IgD-negative memory B cell (primary cell): ENCODE measurements around the gene TMEM63A. TPM values are rescaled to one million over a fixed set of nuclear protein-coding genes. Genes with fewer than 3 reads are reported as not detected.

ENCODE experiments used
- H3K27ac Mint-ChIP-seq, 3 donors: one replicate each; pipeline ENCODE4 v1.8.0; 2020 to 2022; ENCODE audit warnings: mild to moderate bottlenecking in 3 of 3, mixed read lengths in 3 of 3, moderate library complexity in 1 of 3
- H3K27me3 Mint-ChIP-seq: one replicate; pipeline ENCODE4 v1.8.0; 2021; ENCODE audit warnings: mixed read lengths
- H3K36me3 Mint-ChIP-seq: one replicate; pipeline ENCODE4 v1.8.0; 2020; ENCODE audit warnings: mild to moderate bottlenecking, mixed read lengths
- H3K4me1 Mint-ChIP-seq, 3 donors: one replicate each; pipeline ENCODE4 v1.8.0; 2020 to 2022; ENCODE audit warnings: mixed read lengths in 3 of 3, mild to moderate bottlenecking in 1 of 3
- H3K4me3 Mint-ChIP-seq, 4 donors: one replicate each; pipeline ENCODE4 v1.8.0; 2020 to 2022; ENCODE audit warnings: mild to moderate bottlenecking in 4 of 4, mixed read lengths in 4 of 4, moderate library complexity in 3 of 4
- H3K9me3 Mint-ChIP-seq, 3 donors: one replicate each; pipeline ENCODE4 v1.8.0; 2020 to 2021; ENCODE audit warnings: mixed read lengths in 3 of 3, mild to moderate bottlenecking in 1 of 3
- polyA plus RNA-seq: library from polyadenylated mRNA; unstranded; fragments of 300-500 nt; fragmentation: Illumina TruSeq; gene quantifications from one replicate; pipeline ENCODE4 v1.2.3, GENCODE V29; 2021

TMEM63A gene
- polyA plus RNA-seq, 1 donor from 2014 or later = 32.1 TPM

- no peaks in the 10 kb centered on the region for H3K36me3 Mint-ChIP-seq
- no peak overlapping the region for H3K4me3 Mint-ChIP-seq
- H3K4me1 Mint-ChIP-seq = peaks cover 0 to 8% (median 3%) of the 10 kb centered on the region in 3 donors
Measured at GRCh38 chr1:225917101-225917500, 34.9 kb upstream of the TMEM63A start.

DNA sequence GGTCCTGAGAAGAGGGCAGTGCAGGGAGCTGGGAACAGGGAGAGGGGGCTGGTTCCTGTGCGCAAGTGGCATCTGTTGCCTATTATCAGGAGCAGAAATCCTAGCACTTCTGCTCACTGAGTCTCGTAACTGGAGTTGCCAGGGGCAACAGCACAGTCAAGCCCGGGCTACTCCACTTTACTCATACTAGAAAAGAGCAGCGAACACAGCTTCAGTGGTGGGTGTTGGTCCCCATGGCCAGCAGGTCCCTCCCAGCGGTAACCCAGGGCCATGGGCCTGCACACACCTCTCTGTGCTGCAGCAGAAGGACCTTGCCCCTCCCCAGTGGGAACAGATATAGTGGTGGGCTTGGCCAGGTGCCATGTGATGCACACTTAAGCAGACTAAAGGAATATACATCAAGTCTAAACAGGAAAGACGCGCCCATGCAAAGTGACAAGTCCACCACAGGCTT lies 33.4 kb upstream of the TMEM63A start:
- H3K9me3 Mint-ChIP-seq = no peaks in the 10 kb centered on the region
- no peak overlapping the region for H3K4me3 Mint-ChIP-seq
- no peak overlapping the region for H3K27ac Mint-ChIP-seq
- H3K4me1 Mint-ChIP-seq = peaks cover 3 to 10% (median 7%) of the 10 kb centered on the region in 3 donors
- H3K27me3 Mint-ChIP-seq = no peaks in the 10 kb centered on the region
- H3K36me3 Mint-ChIP-seq = no peaks in the 10 kb centered on the region

More at GRCh38 chr1:225917101-225917500, 34.9 kb upstream of the TMEM63A start:
- H3K27ac Mint-ChIP-seq = no peak overlapping the region
- H3K9me3 Mint-ChIP-seq = no peaks in the 10 kb centered on the region
- no peaks in the 10 kb centered on the region for H3K27me3 Mint-ChIP-seq

DNA sequence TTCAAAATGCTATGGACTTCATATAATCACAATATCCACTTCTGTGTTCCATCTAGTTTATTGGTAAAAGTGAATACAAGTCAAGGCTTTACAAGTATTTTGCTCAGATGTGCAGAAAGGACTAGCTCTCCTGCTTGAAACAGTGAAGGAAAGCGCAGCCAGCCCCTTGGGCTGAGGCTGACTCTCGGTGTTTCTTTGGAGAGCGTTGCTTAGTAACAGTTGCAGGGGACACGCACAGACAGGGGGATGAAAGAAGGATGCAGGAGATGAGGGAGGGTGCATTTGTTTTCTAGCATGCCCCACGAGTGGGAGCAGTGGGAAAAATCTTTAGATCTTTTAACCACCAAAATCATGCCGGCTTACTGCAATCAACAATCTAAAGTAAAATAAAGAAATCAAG lies 32.8 kb upstream of the TMEM63A start:
- Mint-ChIP-seq H3K4me3 (no peak overlapping the region), H3K36me3 (no peaks in the 10 kb centered on the region), H3K4me1 (peaks cover 4 to 17% (median 13%) of the 10 kb centered on the region in 3 donors), H3K27me3 (no peaks in the 10 kb centered on the region), H3K9me3 (no peaks in the 10 kb centered on the region), H3K27ac (no peak overlapping the region)

GRCh38 chr1:225914391-225914790 lies 32.2 kb upstream of the TMEM63A start:
- H3K27ac Mint-ChIP-seq = no peak overlapping the region

GRCh38 chr1:225911191-225912130 lies 29.3 kb upstream of the TMEM63A start:
- Mint-ChIP-seq H3K27me3 (no peaks in the 10 kb centered on the region), H3K4me1 (peaks cover 10 to 25% (median 22%) of the 10 kb centered on the region in 3 donors), H3K36me3 (no peaks in the 10 kb centered on the region), H3K9me3 (no peaks in the 10 kb centered on the region), H3K27ac (no peak overlapping the region), H3K4me3 (no peak overlapping the region)

More at GRCh38 chr1:225914391-225914790, 32.2 kb upstream of the TMEM63A start:
- H3K27me3 Mint-ChIP-seq = no peaks in the 10 kb centered on the region
- H3K9me3 Mint-ChIP-seq = no peaks in the 10 kb centered on the region
- H3K4me1 Mint-ChIP-seq = peaks cover 9 to 21% (median 19%) of the 10 kb centered on the region in 3 donors
- H3K4me3 Mint-ChIP-seq = no peak overlapping the region
- no peaks in the 10 kb centered on the region for H3K36me3 Mint-ChIP-seq

GRCh38 chr1:225909477-225909876 lies 27.3 kb upstream of the TMEM63A start:
- H3K27ac Mint-ChIP-seq = no peak overlapping the region
- peaks cover 6 to 22% (median 17%) of the 10 kb centered on the region in 3 donors for H3K4me1 Mint-ChIP-seq
- no peaks in the 10 kb centered on the region for H3K36me3 Mint-ChIP-seq
- no peaks in the 10 kb centered on the region for H3K9me3 Mint-ChIP-seq
- no peaks in the 10 kb centered on the region for H3K27me3 Mint-ChIP-seq
- peak overlapping the region in 2 of 4 donors; percentile 41 to 79 for H3K4me3 Mint-ChIP-seq

GRCh38 chr1:225908773-225909172 lies 26.6 kb upstream of the TMEM63A start:
- Mint-ChIP-seq H3K27me3 (no peaks in the 10 kb centered on the region), H3K4me1 (peaks cover 6 to 22% (median 17%) of the 10 kb centered on the region in 3 donors), H3K9me3 (peaks cover 0 to under 1% (median 0%) of the 10 kb centered on the region in 3 donors), H3K27ac (peak overlapping the region in 1 of 3 donors; percentile 55), H3K4me3 (no peak overlapping the region), H3K36me3 (no peaks in the 10 kb centered on the region)

DNA sequence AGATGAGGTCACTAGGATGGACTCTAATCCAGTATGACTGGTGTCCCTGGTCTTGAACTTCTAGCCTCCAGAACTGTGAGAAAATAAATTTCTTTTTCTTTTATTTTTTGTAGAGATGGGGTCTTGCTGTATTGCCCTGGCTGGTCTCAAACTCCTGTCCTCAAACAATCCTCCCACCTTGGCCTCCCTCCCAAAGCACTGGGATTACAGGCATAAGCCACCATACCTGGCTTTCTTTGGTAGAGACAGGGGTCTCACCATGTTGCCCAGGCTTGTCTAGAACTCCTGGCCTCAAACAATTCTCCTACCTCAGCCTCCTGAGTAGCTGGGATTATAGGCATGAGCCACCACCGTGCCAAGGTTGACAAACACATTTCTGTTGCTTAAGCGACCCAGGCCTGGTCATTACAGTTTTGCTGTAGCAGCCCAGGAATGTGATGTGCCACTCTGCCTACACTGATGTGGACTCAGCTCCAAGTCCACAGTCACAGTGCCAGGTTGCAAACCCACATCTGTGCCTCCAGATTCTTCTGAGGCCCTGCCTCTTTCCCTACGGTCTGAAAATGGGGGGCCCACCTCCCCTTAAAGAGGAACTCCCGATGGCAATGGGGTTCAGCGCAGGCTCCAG lies 25.9 kb upstream of the TMEM63A start:
- no peak overlapping the region for H3K4me3 Mint-ChIP-seq
- peak overlapping the region in 1 of 3 donors; percentile 55 for H3K27ac Mint-ChIP-seq
- peaks cover 6 to 22% (median 17%) of the 10 kb centered on the region in 3 donors for H3K4me1 Mint-ChIP-seq
- no peaks in the 10 kb centered on the region for H3K27me3 Mint-ChIP-seq
- H3K9me3 Mint-ChIP-seq = peaks cover 0 to 3% (median 2%) of the 10 kb centered on the region in 3 donors
- H3K36me3 Mint-ChIP-seq = no peaks in the 10 kb centered on the region

DNA sequence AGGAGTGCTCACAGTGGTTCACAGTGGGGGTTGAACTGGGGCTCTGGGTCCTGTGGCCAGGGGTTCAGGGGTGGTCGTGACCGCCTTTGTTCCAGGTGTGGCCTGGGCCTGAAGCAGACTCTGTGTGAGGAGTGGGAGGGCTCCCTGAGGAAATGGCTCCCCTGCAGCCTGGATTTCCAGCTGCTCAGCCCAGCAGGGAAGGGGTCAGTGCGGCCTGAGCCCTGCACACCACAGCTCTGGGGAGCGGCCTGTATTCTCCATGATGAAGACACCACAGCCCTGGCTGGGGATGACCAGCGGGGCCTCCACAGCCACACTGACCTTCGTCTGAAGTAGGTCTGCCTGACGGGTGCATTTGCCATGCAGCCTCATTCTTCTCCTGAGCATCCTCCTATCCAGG lies 25.2 kb upstream of the TMEM63A start:
- Mint-ChIP-seq H3K27ac (no peak overlapping the region), H3K4me3 (no peak overlapping the region), H3K4me1 (peaks cover 6 to 24% (median 17%) of the 10 kb centered on the region in 3 donors), H3K27me3 (no peaks in the 10 kb centered on the region), H3K9me3 (peaks cover 0 to 3% (median 2%) of the 10 kb centered on the region in 3 donors), H3K36me3 (no peaks in the 10 kb centered on the region)

GRCh38 chr1:225906467-225906866 lies 24.3 kb upstream of the TMEM63A start:
- Mint-ChIP-seq H3K4me3 (no peak overlapping the region), H3K9me3 (peaks cover 0 to 3% (median 2%) of the 10 kb centered on the region in 3 donors), H3K4me1 (peaks cover 6 to 21% (median 17%) of the 10 kb centered on the region in 3 donors), H3K36me3 (no peaks in the 10 kb centered on the region), H3K27me3 (no peaks in the 10 kb centered on the region), H3K27ac (peak overlapping the region in 1 of 3 donors; percentile 71)

DNA sequence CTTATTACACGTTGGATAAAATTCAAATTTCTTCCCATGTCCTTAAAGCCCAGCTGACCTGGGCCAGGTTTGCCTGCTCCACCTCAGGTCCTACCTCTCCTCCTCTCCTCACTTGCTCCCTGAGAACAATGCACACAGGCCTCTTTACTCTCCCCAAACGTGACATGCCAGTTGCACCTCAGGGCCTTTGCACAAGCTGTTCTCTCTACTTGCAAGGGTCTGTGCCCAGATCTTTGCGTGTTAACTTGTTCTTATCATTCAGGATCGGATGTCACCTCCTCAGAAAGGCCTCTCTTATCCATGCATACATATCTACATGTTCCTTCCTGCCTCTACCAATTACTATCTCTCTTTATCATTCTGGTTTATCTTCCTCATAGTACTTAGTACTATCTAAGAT lies 21.4 kb upstream of the TMEM63A start:
- Mint-ChIP-seq H3K27ac (peak overlapping the region in 1 of 3 donors; percentile 18), H3K4me3 (no peak overlapping the region), H3K9me3 (peaks cover 0 to 3% (median 2%) of the 10 kb centered on the region in 3 donors), H3K4me1 (peaks cover 7 to 11% (median 9%) of the 10 kb centered on the region in 3 donors), H3K36me3 (no peaks in the 10 kb centered on the region), H3K27me3 (no peaks in the 10 kb centered on the region)

- H3K4me3 Mint-ChIP-seq = no peak overlapping the region
- H3K36me3 Mint-ChIP-seq = no peaks in the 10 kb centered on the region
- peaks cover 3% of the 10 kb centered on the region for H3K27me3 Mint-ChIP-seq
- H3K27ac Mint-ChIP-seq = peak overlapping the region in 1 of 3 donors; percentile 81
- peaks cover 28 to 34% (median 28%) of the 10 kb centered on the region in 3 donors for H3K4me1 Mint-ChIP-seq
- H3K9me3 Mint-ChIP-seq = peaks cover 0 to 3% (median 2%) of the 10 kb centered on the region in 3 donors
Measured at GRCh38 chr1:225899044-225899925, 17.1 kb upstream of the TMEM63A start.

DNA sequence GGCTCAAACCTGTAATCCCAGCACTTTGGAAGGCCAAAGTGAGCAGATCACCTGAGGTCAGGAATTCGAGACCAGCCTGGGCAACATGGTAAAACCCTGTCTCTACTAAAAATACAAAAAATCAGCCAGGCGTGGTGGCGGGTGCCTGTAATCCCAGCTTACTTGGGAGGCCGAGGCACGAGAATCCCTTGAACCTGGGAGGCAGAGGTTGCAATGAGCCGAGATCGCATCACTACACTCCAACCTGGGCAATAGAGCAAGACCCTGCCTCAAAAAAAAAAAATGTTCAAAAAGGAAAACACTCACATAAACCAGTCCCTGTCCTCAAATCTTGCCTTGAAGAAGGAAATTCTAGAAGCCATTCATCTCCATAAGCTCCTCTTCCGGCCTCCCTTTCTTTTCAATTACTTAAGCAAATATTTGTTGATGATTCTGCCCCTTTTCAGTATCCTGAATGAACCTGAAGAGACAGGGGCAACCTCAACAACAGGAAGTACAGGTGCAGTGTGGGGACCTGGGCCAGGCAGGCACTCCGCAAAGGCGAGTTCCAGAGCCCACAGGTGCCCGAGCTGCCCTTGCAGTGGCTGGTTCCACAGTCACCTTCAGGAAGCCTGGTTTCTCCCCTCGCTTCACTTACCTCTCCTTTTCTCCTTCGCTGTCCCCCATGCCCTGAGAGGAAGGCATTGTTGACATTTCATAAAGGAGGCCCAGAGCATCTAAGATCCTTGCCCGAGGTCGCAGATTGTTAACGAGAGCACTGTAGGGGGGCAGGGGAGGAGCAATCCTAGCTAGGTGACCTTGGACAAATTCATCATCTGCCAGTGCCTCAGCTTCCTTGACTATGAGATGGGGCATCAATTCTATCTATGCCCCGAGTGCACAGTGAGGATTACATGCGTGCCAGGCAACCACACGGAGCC lies 15.7 kb upstream of the TMEM63A start:
- Mint-ChIP-seq H3K4me1 (peaks cover 28 to 34% (median 28%) of the 10 kb centered on the region in 3 donors), H3K27me3 (peaks cover 3% of the 10 kb centered on the region)

More for the DNA sequence above, 15.7 kb upstream of the TMEM63A start:
- Mint-ChIP-seq H3K36me3 (no peaks in the 10 kb centered on the region), H3K4me3 (peak overlapping the region in 3 of 4 donors; percentile 33 to 84 (median 69)), H3K9me3 (no peaks in the 10 kb centered on the region), H3K27ac (peak overlapping the region; percentile 71 to 97 (median 97))
